HG03025 (cell line): ENCODE data around the gene FNDC3B.
"Not testable (repeated sequence)": the region's sequence is repeated elsewhere in the genome, so short reads cannot be mapped to it uniquely, and the experiment has no call there.

Source experiments
- ATAC-seq: cut with Tn5 transposase; IDR thresholded peaks from one replicate; pipeline ENCODE4 v1.9.1; 2021; ENCODE audit warnings: mild to moderate bottlenecking, moderate library complexity; ENCODE audit not compliant: unreplicated experiment, low FRiP score

Gene FNDC3B

DNA sequence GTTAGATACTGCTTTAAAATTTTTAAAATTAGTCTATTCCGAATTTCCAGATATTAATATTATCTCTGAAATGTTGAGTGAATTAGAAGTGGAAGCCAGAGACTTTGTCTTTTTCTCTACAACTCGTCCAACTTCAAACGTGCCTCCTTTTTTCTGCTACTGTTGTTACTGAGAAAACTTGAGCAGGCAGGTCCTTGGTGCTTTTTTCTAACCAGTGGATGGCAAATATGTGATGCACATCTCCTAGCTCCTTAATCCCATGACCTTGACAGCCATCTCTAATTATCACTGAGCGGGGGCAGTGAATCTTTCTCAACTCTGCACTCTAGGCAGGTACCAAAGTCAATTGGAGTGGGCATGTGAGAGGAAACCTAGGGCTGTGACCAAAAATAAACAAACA, 50.7 kb downstream of the FNDC3B start:
- ATAC-seq: no peak

DNA sequence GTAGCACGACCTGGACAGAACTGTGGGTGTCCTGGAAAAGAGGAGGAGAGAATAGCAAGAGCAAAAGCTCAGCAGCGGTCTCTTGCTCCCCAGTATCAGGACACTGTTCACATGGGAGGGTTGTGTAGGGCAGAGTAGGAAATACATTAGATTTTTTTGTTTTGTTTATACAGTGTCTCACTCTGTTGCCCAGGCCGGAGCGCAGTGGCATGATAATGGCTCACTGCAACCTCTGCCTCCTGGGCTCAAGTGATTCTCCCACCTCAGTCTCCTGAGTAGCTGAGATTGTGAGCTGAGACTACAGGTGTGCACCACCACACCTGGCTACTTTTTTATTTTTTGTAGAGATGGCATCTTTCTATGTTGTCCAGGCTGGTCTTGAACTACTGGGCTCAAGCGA, 53.3 kb downstream of the FNDC3B start:
- ATAC-seq: no peak

- ATAC-seq: not testable (repeated sequence)
Measured at GRCh38 chr3:172093581-172094443, 54.4 kb downstream of the FNDC3B start.

DNA sequence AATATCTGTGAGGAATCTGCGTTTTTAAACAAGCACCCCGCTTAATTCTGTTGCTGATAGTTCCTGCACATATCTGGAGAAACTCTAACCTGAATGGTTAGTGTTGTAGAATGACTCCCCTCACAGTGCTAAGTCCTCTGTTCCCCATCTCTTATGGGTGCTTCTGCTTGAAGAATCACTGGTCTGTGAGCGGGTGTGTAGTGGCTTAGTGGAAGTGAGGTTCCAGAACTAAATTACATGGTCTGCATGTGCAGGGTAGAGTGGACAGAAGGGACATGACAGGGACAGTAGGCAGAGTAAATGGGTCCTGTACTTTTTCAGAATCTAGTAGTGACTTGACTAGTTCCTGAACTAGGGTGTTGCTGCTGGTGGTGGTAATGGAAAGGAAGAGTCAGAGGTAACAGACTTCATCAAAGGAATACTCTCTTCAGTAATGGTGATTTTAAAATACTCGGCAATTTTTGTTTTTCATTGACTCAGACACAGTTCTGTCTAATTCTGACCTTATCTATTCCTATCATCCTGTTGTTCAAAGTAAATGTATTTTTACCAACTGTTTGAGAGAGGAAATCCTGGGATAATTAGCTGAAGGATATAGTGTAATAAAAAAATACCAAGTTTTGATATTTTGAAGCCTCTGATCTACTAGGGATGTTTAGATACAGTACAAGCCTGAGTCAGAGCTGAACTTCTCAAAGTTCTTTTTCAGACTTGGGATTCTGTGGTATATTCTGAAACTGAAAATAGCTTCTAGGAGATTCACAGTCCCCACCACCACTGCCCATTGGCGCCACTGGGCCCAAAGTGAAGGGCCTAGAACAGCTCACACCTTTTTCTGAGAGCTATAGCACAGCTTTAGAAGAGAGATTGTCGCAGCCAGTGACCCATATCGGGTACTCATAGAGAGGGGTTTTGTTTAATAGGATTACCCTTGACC, 55.5 kb downstream of the FNDC3B start:
- peak; percentile 91 for ATAC-seq

DNA sequence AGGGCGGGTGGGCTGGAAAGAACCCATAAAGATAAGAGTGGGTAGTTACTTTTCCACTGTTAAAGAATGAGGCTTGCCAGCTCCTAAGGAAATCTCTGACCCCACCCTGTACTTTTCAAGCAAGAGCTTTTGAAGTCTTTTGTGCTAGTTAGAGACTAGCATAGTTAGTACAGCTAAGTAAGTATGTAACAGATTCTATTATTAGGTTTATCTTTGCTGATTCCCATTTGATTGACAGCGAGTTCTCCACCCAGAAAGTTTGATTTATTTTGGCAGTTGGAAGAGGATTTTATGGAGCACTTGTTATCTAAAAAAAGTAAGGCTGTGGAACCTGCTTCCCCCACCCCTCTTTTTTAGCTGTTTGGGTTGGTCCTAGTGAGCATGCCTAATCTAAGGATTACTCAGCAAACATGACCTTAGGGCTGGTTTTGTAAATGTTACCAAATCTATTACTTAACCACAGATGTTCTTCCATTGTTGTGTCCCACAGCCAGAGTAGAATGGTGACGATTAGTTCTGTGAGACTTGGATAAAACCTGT, 57.6 kb downstream of the FNDC3B start:
- ATAC-seq: no peak

GRCh38 chr3:172097585-172097984, 58.2 kb downstream of the FNDC3B start:
- no peak for ATAC-seq

- no peak for ATAC-seq
Measured at GRCh38 chr3:172098698-172099494, 59.5 kb downstream of the FNDC3B start.

- ATAC-seq: no peak
Measured at GRCh38 chr3:172099495-172099808, 60.1 kb downstream of the FNDC3B start.

DNA sequence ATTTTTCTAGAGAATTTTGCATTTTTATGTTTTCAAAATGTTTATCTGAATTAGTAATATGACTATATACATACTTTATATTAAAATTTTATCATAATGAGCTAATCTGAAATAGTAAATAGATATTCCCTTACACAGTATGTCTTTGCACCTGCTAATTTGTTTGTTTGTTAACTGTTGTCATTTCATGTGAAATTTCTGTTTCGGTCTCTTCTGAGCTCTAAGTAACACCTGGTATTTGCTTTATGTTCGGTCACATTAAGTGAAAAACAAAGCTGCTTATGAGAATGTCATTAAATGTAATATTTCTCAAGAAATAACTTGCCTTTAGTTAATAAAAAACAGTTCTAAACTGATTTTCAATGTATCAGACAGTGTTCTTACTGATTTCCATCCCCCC, 61.1 kb downstream of the FNDC3B start:
- no peak for ATAC-seq

- peak; percentile 62 for ATAC-seq
Measured at GRCh38 chr3:172101107-172101506, 61.7 kb downstream of the FNDC3B start.

DNA sequence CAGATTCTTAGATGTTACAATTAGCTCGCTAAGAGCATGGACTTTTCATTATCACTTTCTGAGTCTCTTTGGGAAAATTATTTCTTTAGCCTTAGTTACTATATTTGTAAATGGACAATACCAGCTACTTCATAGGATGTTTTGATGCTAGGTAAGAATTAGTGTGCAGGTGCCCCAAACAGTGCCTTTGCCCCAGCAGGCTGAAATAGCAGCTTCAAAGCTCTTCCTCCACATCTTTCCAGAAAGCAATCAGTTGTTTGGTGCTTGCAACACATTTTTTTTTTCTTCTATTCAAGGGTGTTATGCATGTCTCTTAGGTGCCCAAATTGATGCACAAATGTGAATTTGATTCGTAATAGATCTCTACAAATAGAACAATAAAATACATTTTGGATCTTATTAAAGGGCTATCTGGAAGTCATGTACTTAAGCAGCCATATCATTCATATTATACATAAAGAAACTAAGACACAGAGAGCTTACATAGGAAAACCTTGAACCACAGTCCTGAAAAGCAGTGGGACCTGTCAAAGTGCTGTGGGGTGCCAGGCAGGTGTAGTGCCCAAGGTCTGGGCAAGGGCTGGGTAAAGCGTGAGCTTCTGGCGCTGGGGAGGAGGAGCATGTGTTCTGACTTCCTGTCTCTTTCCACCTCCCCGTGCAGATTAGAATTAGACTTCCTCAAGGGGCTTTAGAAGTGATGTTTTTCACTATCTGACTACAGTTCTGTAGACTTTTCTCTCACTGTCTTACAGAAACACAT, 62.9 kb downstream of the FNDC3B start:
- no peak for ATAC-seq

- ATAC-seq: no peak
Measured at GRCh38 chr3:172102883-172103310, 63.5 kb downstream of the FNDC3B start.

DNA sequence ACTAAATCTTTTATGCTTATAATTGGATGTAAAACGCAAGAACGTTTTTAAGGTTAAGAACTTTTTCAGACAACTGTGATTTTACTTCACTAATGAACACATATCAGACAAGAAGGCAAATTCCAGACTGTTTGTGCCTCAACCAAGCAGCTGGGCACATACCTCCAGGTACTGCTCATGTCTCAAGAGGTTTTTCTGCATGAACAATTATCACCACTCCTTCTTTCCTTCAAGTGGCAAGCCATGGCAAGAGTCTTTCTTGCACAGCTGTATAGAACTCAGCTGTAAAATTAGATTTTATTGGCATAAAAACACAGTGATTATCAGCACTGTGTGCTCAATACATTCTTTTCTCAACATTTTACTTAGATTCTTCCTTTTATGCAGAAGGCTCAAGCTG, 64.3 kb downstream of the FNDC3B start:
- ATAC-seq: no peak

GRCh38 chr3:172104471-172105072, 65.2 kb downstream of the FNDC3B start:
- no peak for ATAC-seq

DNA sequence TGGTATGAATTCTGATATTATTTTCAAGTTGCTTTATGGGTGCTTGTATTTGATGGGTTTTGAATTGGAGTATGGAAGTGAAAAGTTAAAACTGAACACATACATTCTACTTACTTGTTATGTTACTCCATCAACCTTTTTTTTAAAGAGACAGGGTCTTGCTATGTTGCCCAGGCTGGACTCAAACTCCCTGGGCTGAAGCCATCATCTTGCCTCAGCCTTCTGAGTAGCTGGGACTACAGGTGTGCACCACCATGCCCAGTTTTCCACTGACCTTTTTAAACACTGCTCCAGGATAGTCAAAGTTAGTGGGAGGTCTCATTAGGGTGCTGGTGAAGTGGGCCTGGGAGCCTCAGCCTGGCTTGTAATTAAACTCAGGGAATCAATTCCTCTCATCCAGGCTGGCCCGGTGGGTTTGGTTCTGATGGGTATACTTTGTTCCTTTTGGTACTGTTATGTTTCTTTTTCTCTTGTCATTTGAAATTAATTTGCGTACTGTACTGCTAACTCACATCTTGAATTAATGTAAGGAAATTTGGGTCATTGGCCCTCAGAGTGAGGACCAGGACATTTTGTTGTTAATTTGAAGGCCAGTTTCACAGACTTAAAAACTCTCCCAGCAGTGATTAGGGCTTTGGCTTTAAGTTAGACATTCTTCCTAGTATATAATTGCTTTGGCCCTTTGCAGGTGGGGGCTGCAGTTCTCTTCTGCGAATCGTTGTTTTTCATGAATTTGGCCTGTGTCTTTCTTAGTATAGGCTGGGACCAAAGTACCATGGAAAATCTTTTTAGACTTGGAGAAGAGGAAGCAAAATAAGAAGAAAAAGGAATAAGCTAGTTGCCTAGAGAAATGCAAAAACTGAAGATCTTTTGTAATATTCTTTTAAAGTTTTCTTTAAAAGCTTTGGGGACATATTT, 66.9 kb downstream of the FNDC3B start:
- no peak for ATAC-seq

GRCh38 chr3:172106989-172107388, 67.6 kb downstream of the FNDC3B start:
- peak; percentile 39 for ATAC-seq

DNA sequence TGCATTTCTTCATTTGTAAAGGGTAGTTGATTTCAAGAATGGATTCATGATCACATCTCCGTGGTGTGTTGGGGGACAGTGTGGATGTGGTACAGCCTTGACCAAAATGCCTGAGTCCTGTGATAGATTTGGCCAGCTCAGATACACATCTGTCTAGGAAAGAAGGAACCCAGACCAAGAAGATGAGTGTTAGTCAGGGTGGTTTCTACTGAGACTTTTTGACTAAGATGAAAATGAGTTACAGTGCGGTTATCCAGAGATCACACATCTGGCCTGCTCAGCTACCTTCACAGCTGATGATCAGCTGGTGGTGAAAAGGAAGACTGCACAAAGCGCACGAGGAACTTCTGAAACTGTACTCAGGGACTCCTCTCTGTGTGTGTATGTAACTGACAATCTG, 68.0 kb downstream of the FNDC3B start:
- ATAC-seq: peak; percentile 92

DNA sequence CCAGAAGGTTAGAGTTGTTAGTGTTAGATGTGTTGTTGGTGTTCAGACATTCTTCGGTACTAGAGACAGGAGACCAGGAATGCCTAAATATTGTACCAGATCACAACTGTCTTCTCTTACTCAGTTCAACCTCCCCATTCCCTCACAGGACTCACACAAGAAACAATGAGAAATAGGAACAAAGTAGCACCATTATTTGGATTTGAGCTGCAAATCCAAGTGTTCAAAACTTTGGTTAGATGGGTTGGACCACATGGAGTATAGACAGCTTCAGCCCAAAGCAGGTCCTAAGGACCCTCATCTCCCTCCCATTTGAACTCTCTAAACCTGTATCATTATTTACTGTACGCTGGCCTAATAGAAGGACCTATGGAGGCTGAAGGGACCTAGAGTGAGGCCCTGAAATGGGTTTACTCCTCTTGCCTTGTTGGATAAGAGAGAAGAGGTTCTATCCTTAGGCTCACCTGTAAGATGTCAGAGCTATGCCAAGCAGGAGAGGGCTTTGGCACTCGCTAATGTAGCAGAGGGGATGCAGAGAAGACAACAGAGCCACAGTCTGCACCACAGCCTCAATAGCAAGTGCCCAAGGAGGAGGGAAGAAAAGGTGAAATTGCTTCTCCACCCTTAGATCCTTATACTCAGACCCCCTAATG, 70.9 kb downstream of the FNDC3B start:
- no peak for ATAC-seq
